NCI-H2107 treated with DMSO at 0.1 percent for 48 hours (cell line): ENCODE measurements around the gene MAU2.
A peak's percentile ranks its signal among the peaks of the same experiment; 100 is the strongest.
"Not testable (repeated sequence)": the region's sequence is repeated elsewhere in the genome, so short reads cannot be mapped to it uniquely, and the experiment has no call there.

Experiments used
- DNase-seq: peaks from one replicate; lab custom pipeline; 2025; ENCODE audit not compliant: unreplicated experiment; lab: John Stamatoyannopoulos, UW

Gene MAU2

GRCh38 chr19:19343762-19344161, 23.1 kb downstream of the MAU2 start:
- DNase-seq = no peak

GRCh38 chr19:19345232-19345631, 24.6 kb downstream of the MAU2 start:
- DNase-seq = no peak

- no peak for DNase-seq
Observed at GRCh38 chr19:19345970-19346369, 25.3 kb downstream of the MAU2 start.

- DNase-seq = no peak
Observed at GRCh38 chr19:19347401-19348110, 26.9 kb downstream of the MAU2 start.

GRCh38 chr19:19348266-19348665, 27.6 kb downstream of the MAU2 start:
- DNase-seq = no peak

- DNase-seq = no peak
Observed at GRCh38 chr19:19349365-19349764, 28.7 kb downstream of the MAU2 start.

- not testable (repeated sequence) for DNase-seq
Observed at GRCh38 chr19:19350756-19351155, 30.1 kb downstream of the MAU2 start.

- DNase-seq = no peak
Observed at GRCh38 chr19:19352823-19353222, 32.2 kb downstream of the MAU2 start.

- DNase-seq = no peak
Observed at GRCh38 chr19:19354007-19354406, 33.4 kb downstream of the MAU2 start.

- DNase-seq = no peak
Observed at GRCh38 chr19:19354932-19355331, 34.3 kb downstream of the MAU2 start.

- no peak for DNase-seq
Observed at GRCh38 chr19:19355606-19356139, 35.0 kb downstream of the MAU2 start.

- DNase-seq = no peak
Observed at GRCh38 chr19:19356500-19356899, 35.9 kb downstream of the MAU2 start.

GRCh38 chr19:19356901-19357566, 36.4 kb downstream of the MAU2 start:
- no peak for DNase-seq

- peak; percentile 78 for DNase-seq
Observed at GRCh38 chr19:19361075-19361594, 40.5 kb downstream of the MAU2 start.

- DNase-seq = no peak
Observed at GRCh38 chr19:19362075-19362474, 41.4 kb downstream of the MAU2 start.

GRCh38 chr19:19366434-19367396, 46.1 kb downstream of the MAU2 start:
- peak; percentile 45 for DNase-seq

- DNase-seq = no peak
Observed at GRCh38 chr19:19368087-19368486, 47.5 kb downstream of the MAU2 start.

GRCh38 chr19:19371059-19371458, 50.4 kb downstream of the MAU2 start:
- DNase-seq = no peak

GRCh38 chr19:19372656-19373416, 52.2 kb downstream of the MAU2 start:
- DNase-seq = no peak

- DNase-seq = no peak
Observed at GRCh38 chr19:19379527-19379926, 58.9 kb downstream of the MAU2 start.
